Measurements from ENCODE around the gene SPAG16.
A peak's percentile ranks its signal among the peaks of the same experiment; 100 is the strongest.

Gene SPAG16

GRCh38 chr2:214130114-214130513 is 845.9 kb downstream of the SPAG16 start:
- Histone ChIP-seq H3K4me3 (ENCODE audit: low read length) (no peak overlapping the region), H3K9me3 (ENCODE audit: control insufficient read depth, low read length) (no peaks in the 10 kb centered on the region), H3K4me1 (ENCODE audit: control insufficient read depth, insufficient read depth, low read length) (peaks cover 32% of the 10 kb centered on the region), H3K36me3 (ENCODE audit: control insufficient read depth, insufficient read depth, low read length, severe bottlenecking) (no peaks in the 10 kb centered on the region), H3K27me3 (replicated peaks; ENCODE audit: control insufficient read depth, insufficient read depth, low read length) (no peaks in the 10 kb centered on the region), H3K9ac (ENCODE audit: low read length) (no peak overlapping the region)
- no peak for DNase-seq (ENCODE audit: low read depth)

GRCh38 chr2:214135966-214136365 is 851.7 kb downstream of the SPAG16 start:
- Histone ChIP-seq H3K4me3 (ENCODE audit: low read length) (no peak overlapping the region), H3K9me3 (ENCODE audit: control insufficient read depth, low read length) (no peaks in the 10 kb centered on the region), H3K36me3 (ENCODE audit: control insufficient read depth, insufficient read depth, low read length, severe bottlenecking) (no peaks in the 10 kb centered on the region), H3K27me3 (replicated peaks; ENCODE audit: control insufficient read depth, insufficient read depth, low read length) (no peaks in the 10 kb centered on the region), H3K4me1 (ENCODE audit: control insufficient read depth, insufficient read depth, low read length) (peaks cover 10% of the 10 kb centered on the region), H3K9ac (ENCODE audit: low read length) (no peak overlapping the region)
- no peak for DNase-seq (ENCODE audit: low read depth)

GRCh38 chr2:214138779-214139178 is 854.5 kb downstream of the SPAG16 start:
- no peak overlapping the region for H3K4me3 ChIP-seq (ENCODE audit: low read length)
- no peak overlapping the region for H3K9ac ChIP-seq (ENCODE audit: low read length)
- H3K27me3 ChIP-seq (replicated peaks; ENCODE audit: control insufficient read depth, insufficient read depth, low read length), result no peaks in the 10 kb centered on the region
- DNase-seq (ENCODE audit: low read depth), result no peak
- H3K9me3 ChIP-seq (ENCODE audit: control insufficient read depth, low read length), result no peaks in the 10 kb centered on the region
- peaks cover 10% of the 10 kb centered on the region for H3K4me1 ChIP-seq (ENCODE audit: control insufficient read depth, insufficient read depth, low read length)
- no peaks in the 10 kb centered on the region for H3K36me3 ChIP-seq (ENCODE audit: control insufficient read depth, insufficient read depth, low read length, severe bottlenecking)

GRCh38 chr2:214139630-214140284 is 855.5 kb downstream of the SPAG16 start:
- no peak for DNase-seq (ENCODE audit: low read depth)
- Histone ChIP-seq H3K36me3 (ENCODE audit: control insufficient read depth, insufficient read depth, low read length, severe bottlenecking) (no peaks in the 10 kb centered on the region), H3K27me3 (replicated peaks; ENCODE audit: control insufficient read depth, insufficient read depth, low read length) (no peaks in the 10 kb centered on the region)

GRCh38 chr2:214156971-214157370 is 872.7 kb downstream of the SPAG16 start:
- H3K4me1 ChIP-seq (ENCODE audit: control insufficient read depth, insufficient read depth, low read length), result no peaks in the 10 kb centered on the region
- no peaks in the 10 kb centered on the region for H3K27me3 ChIP-seq (replicated peaks; ENCODE audit: control insufficient read depth, insufficient read depth, low read length)
- H3K9me3 ChIP-seq (ENCODE audit: control insufficient read depth, low read length), result no peaks in the 10 kb centered on the region
- no peaks in the 10 kb centered on the region for H3K36me3 ChIP-seq (ENCODE audit: control insufficient read depth, insufficient read depth, low read length, severe bottlenecking)
- no peak overlapping the region for H3K4me3 ChIP-seq (ENCODE audit: low read length)
- DNase-seq (ENCODE audit: low read depth), result no peak
- H3K9ac ChIP-seq (ENCODE audit: low read length), result no peak overlapping the region

More at GRCh38 chr2:214139630-214140284, 855.5 kb downstream of the SPAG16 start:
- Histone ChIP-seq H3K4me3 (ENCODE audit: low read length) (no peak overlapping the region), H3K9ac (ENCODE audit: low read length) (no peak overlapping the region), H3K9me3 (ENCODE audit: control insufficient read depth, low read length) (no peaks in the 10 kb centered on the region), H3K4me1 (ENCODE audit: control insufficient read depth, insufficient read depth, low read length) (peaks cover 10% of the 10 kb centered on the region)

- Histone ChIP-seq H3K36me3 (ENCODE audit: control insufficient read depth, insufficient read depth, low read length, severe bottlenecking) (no peaks in the 10 kb centered on the region), H3K27me3 (replicated peaks; ENCODE audit: control insufficient read depth, insufficient read depth, low read length) (no peaks in the 10 kb centered on the region), H3K9me3 (ENCODE audit: control insufficient read depth, low read length) (no peaks in the 10 kb centered on the region), H3K4me3 (ENCODE audit: low read length) (no peak overlapping the region), H3K9ac (ENCODE audit: low read length) (no peak overlapping the region), H3K4me1 (ENCODE audit: control insufficient read depth, insufficient read depth, low read length) (no peaks in the 10 kb centered on the region)
- no peak for DNase-seq (ENCODE audit: low read depth)
Observed at GRCh38 chr2:214158851-214159250, 874.6 kb downstream of the SPAG16 start.

- Histone ChIP-seq H3K36me3 (ENCODE audit: control insufficient read depth, insufficient read depth, low read length, severe bottlenecking) (no peaks in the 10 kb centered on the region), H3K4me1 (ENCODE audit: control insufficient read depth, insufficient read depth, low read length) (no peaks in the 10 kb centered on the region), H3K9me3 (ENCODE audit: control insufficient read depth, low read length) (no peaks in the 10 kb centered on the region), H3K9ac (ENCODE audit: low read length) (no peak overlapping the region), H3K27me3 (replicated peaks; ENCODE audit: control insufficient read depth, insufficient read depth, low read length) (no peaks in the 10 kb centered on the region), H3K4me3 (ENCODE audit: low read length) (no peak overlapping the region)
- no peak for DNase-seq (ENCODE audit: low read depth)
Observed at GRCh38 chr2:214169281-214169680, 885.0 kb downstream of the SPAG16 start.

- Histone ChIP-seq H3K36me3 (ENCODE audit: control insufficient read depth, insufficient read depth, low read length, severe bottlenecking) (no peaks in the 10 kb centered on the region), H3K4me3 (ENCODE audit: low read length) (no peak overlapping the region), H3K27me3 (replicated peaks; ENCODE audit: control insufficient read depth, insufficient read depth, low read length) (no peaks in the 10 kb centered on the region), H3K9ac (ENCODE audit: low read length) (no peak overlapping the region), H3K9me3 (ENCODE audit: control insufficient read depth, low read length) (no peaks in the 10 kb centered on the region), H3K4me1 (ENCODE audit: control insufficient read depth, insufficient read depth, low read length) (no peaks in the 10 kb centered on the region)
- peak; percentile 63 for DNase-seq (ENCODE audit: low read depth)
Observed at GRCh38 chr2:214169736-214170135, 885.5 kb downstream of the SPAG16 start.

- no peak for DNase-seq (ENCODE audit: low read depth)
- H3K4me3 ChIP-seq (ENCODE audit: low read length), result no peak overlapping the region
- no peak overlapping the region for H3K9ac ChIP-seq (ENCODE audit: low read length)
- no peaks in the 10 kb centered on the region for H3K36me3 ChIP-seq (ENCODE audit: control insufficient read depth, insufficient read depth, low read length, severe bottlenecking)
- H3K9me3 ChIP-seq (ENCODE audit: control insufficient read depth, low read length), result no peaks in the 10 kb centered on the region
- no peaks in the 10 kb centered on the region for H3K4me1 ChIP-seq (ENCODE audit: control insufficient read depth, insufficient read depth, low read length)
- no peaks in the 10 kb centered on the region for H3K27me3 ChIP-seq (replicated peaks; ENCODE audit: control insufficient read depth, insufficient read depth, low read length)
Observed at GRCh38 chr2:214174563-214174962, 890.3 kb downstream of the SPAG16 start.

GRCh38 chr2:214180071-214180470 is 895.8 kb downstream of the SPAG16 start:
- no peak for DNase-seq (ENCODE audit: low read depth)
- H3K27me3 ChIP-seq (replicated peaks; ENCODE audit: control insufficient read depth, insufficient read depth, low read length), result no peaks in the 10 kb centered on the region
- H3K9ac ChIP-seq (ENCODE audit: low read length), result no peak overlapping the region
- no peak overlapping the region for H3K4me3 ChIP-seq (ENCODE audit: low read length)
- H3K36me3 ChIP-seq (ENCODE audit: control insufficient read depth, insufficient read depth, low read length, severe bottlenecking), result no peaks in the 10 kb centered on the region
- H3K9me3 ChIP-seq (ENCODE audit: control insufficient read depth, low read length), result no peaks in the 10 kb centered on the region
- H3K4me1 ChIP-seq (ENCODE audit: control insufficient read depth, insufficient read depth, low read length), result no peaks in the 10 kb centered on the region

GRCh38 chr2:214180686-214181085 is 896.4 kb downstream of the SPAG16 start:
- H3K9me3 ChIP-seq (ENCODE audit: control insufficient read depth, low read length), result no peaks in the 10 kb centered on the region
- no peaks in the 10 kb centered on the region for H3K4me1 ChIP-seq (ENCODE audit: control insufficient read depth, insufficient read depth, low read length)
- no peak for DNase-seq (ENCODE audit: low read depth)
- H3K4me3 ChIP-seq (ENCODE audit: low read length), result no peak overlapping the region
- no peaks in the 10 kb centered on the region for H3K27me3 ChIP-seq (replicated peaks; ENCODE audit: control insufficient read depth, insufficient read depth, low read length)
- H3K9ac ChIP-seq (ENCODE audit: low read length), result no peak overlapping the region
- no peaks in the 10 kb centered on the region for H3K36me3 ChIP-seq (ENCODE audit: control insufficient read depth, insufficient read depth, low read length, severe bottlenecking)

- DNase-seq (ENCODE audit: low read depth), result no peak
- no peaks in the 10 kb centered on the region for H3K4me1 ChIP-seq (ENCODE audit: control insufficient read depth, insufficient read depth, low read length)
- H3K36me3 ChIP-seq (ENCODE audit: control insufficient read depth, insufficient read depth, low read length, severe bottlenecking), result no peaks in the 10 kb centered on the region
- no peaks in the 10 kb centered on the region for H3K27me3 ChIP-seq (replicated peaks; ENCODE audit: control insufficient read depth, insufficient read depth, low read length)
- H3K4me3 ChIP-seq (ENCODE audit: low read length), result no peak overlapping the region
- H3K9me3 ChIP-seq (ENCODE audit: control insufficient read depth, low read length), result no peaks in the 10 kb centered on the region
- H3K9ac ChIP-seq (ENCODE audit: low read length), result no peak overlapping the region
Observed at GRCh38 chr2:214184461-214184860, 900.2 kb downstream of the SPAG16 start.

Data from adipocyte (in vitro differentiated cells).